ENCODE measurements around the gene ZDHHC14.

ZDHHC14 gene

GRCh38 chr6:157459327-157459726 is 78.3 kb downstream of the ZDHHC14 start:
- H3K36me3 ChIP-seq (ENCODE audit: low read length): no peaks in the 10 kb centered on the region
- H4K20me1 ChIP-seq (ENCODE audit: low read depth, low read length): no peaks in the 10 kb centered on the region
- no peaks in the 10 kb centered on the region for H3K27me3 ChIP-seq (ENCODE audit: low read length)
- no peak overlapping the region for H3K4me3 ChIP-seq (ENCODE audit: insufficient read depth, low read length, poor library complexity, severe bottlenecking)
- no peaks in the 10 kb centered on the region for H3K79me2 ChIP-seq (ENCODE audit: insufficient read depth, low read length)
- TF ChIP-seq, protein P1, sequence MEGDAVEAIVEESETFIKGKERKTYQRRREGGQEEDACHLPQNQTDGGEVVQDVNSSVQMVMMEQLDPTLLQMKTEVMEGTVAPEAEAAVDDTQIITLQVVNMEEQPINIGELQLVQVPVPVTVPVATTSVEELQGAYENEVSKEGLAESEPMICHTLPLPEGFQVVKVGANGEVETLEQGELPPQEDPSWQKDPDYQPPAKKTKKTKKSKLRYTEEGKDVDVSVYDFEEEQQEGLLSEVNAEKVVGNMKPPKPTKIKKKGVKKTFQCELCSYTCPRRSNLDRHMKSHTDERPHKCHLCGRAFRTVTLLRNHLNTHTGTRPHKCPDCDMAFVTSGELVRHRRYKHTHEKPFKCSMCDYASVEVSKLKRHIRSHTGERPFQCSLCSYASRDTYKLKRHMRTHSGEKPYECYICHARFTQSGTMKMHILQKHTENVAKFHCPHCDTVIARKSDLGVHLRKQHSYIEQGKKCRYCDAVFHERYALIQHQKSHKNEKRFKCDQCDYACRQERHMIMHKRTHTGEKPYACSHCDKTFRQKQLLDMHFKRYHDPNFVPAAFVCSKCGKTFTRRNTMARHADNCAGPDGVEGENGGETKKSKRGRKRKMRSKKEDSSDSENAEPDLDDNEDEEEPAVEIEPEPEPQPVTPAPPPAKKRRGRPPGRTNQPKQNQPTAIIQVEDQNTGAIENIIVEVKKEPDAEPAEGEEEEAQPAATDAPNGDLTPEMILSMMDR (IDR thresholded peaks at IDR 0.05; ENCODE audit: insufficient read depth, low read length, poor library complexity, severe bottlenecking): no peak
- TF ChIP-seq EZH2phosphoT487 (conservative IDR thresholded peaks at IDR 0.05; ENCODE audit: low read length): no peak
- H3K9ac ChIP-seq (ENCODE audit: low read length): no peak overlapping the region
- no peaks in the 10 kb centered on the region for H3K9me3 ChIP-seq (ENCODE audit: insufficient read depth, low read length)
- H3F3A ChIP-seq (ENCODE audit: insufficient read depth): no peaks in the 10 kb centered on the region
- no peak overlapping the region for H2AFZ ChIP-seq (ENCODE audit: low read depth, low read length, severe bottlenecking)
- H3K9me2 ChIP-seq (replicated peaks; ENCODE audit: insufficient read depth, low read length): no peaks in the 10 kb centered on the region
- H3K4me2 ChIP-seq (ENCODE audit: low read depth, low read length, poor library complexity, severe bottlenecking): no peak overlapping the region
- H3K27ac ChIP-seq (ENCODE audit: low read depth, low read length): no peak overlapping the region

DNA sequence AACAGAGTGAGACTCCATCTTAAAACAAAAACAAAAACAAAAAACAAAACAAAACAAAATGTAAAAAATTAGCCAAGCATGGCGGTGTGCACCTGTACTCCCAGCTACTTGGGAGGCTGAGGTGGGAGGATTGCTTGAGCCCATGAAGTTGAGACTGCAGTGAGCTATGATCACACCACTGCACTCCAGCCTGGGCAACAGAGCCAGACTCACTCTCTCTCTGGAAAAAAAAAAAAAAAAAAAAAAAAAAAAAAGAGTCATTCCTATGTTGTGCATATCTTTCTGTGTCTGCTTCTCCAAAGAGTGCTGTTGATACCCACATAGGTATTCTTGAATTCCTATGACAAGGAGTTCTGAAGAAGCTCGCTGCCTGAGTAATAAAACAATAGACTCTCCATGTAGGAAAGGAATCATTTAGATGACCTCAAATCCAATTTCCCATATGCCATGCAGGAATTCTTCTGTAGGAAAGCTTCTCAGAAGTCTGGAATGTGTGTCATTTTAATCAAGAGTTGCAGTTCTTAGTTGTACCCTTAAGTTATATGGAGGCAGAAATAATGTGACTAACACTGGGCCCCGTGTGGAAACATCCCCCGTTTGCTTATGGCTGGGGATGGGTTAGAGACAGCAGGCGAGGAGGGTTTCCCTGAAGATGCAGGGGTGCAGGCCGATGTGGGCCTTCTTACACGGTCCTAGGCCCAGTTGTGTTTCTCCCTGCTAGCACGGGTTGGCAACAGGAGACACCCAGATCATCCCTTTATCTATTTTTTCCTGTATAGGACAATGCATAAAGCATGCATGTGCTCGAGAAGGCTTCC is 79.4 kb downstream of the ZDHHC14 start:
- no peak overlapping the region for H3K27ac ChIP-seq (ENCODE audit: low read depth, low read length)
- H3F3A ChIP-seq (ENCODE audit: insufficient read depth): no peaks in the 10 kb centered on the region
- no peaks in the 10 kb centered on the region for H3K9me2 ChIP-seq (replicated peaks; ENCODE audit: insufficient read depth, low read length)
- no peaks in the 10 kb centered on the region for H3K36me3 ChIP-seq (ENCODE audit: low read length)
- H3K4me2 ChIP-seq (ENCODE audit: low read depth, low read length, poor library complexity, severe bottlenecking): no peak overlapping the region
- TF ChIP-seq EZH2phosphoT487 (conservative IDR thresholded peaks at IDR 0.05; ENCODE audit: low read length): no peak
- TF ChIP-seq, protein P1 (IDR thresholded peaks at IDR 0.05; ENCODE audit: insufficient read depth, low read length, poor library complexity, severe bottlenecking): no peak
- H3K79me2 ChIP-seq (ENCODE audit: insufficient read depth, low read length): no peaks in the 10 kb centered on the region
- H4K20me1 ChIP-seq (ENCODE audit: low read depth, low read length): no peaks in the 10 kb centered on the region
- no peaks in the 10 kb centered on the region for H3K27me3 ChIP-seq (ENCODE audit: low read length)
- no peaks in the 10 kb centered on the region for H3K9me3 ChIP-seq (ENCODE audit: insufficient read depth, low read length)
- H3K9ac ChIP-seq (ENCODE audit: low read length): no peak overlapping the region
- H2AFZ ChIP-seq (ENCODE audit: low read depth, low read length, severe bottlenecking): no peak overlapping the region
- H3K4me3 ChIP-seq (ENCODE audit: insufficient read depth, low read length, poor library complexity, severe bottlenecking): no peak overlapping the region

- Histone ChIP-seq H3K79me2 (ENCODE audit: insufficient read depth, low read length) (no peaks in the 10 kb centered on the region), H3K27ac (ENCODE audit: low read depth, low read length) (no peak overlapping the region), H3K27me3 (ENCODE audit: low read length) (no peaks in the 10 kb centered on the region), H3K9me2 (replicated peaks; ENCODE audit: insufficient read depth, low read length) (no peaks in the 10 kb centered on the region), H3K9me3 (ENCODE audit: insufficient read depth, low read length) (no peaks in the 10 kb centered on the region), H3K9ac (ENCODE audit: low read length) (no peak overlapping the region), H2AFZ (ENCODE audit: low read depth, low read length, severe bottlenecking) (no peak overlapping the region), H3F3A (ENCODE audit: insufficient read depth) (no peaks in the 10 kb centered on the region), H4K20me1 (ENCODE audit: low read depth, low read length) (no peaks in the 10 kb centered on the region), H3K4me2 (ENCODE audit: low read depth, low read length, poor library complexity, severe bottlenecking) (no peak overlapping the region), H3K36me3 (ENCODE audit: low read length) (no peaks in the 10 kb centered on the region), H3K4me3 (ENCODE audit: insufficient read depth, low read length, poor library complexity, severe bottlenecking) (no peak overlapping the region)
- TF ChIP-seq, protein P1 (IDR thresholded peaks at IDR 0.05; ENCODE audit: insufficient read depth, low read length, poor library complexity, severe bottlenecking): no peak
- no peak for TF ChIP-seq EZH2phosphoT487 (conservative IDR thresholded peaks at IDR 0.05; ENCODE audit: low read length)
These were observed 80.3 kb downstream of the ZDHHC14 start for GRCh38 chr6:157461000-157461915.
